Esophagus muscularis mucosa (tissue), 4 donors: ENCODE results near the gene TKTL1.

ENCODE experiments used
- CTCF ChIP-seq, 3 experiments: fragments of 200-600 bp in 2 of 3; fragments of 450-650 bp in 1 of 3; sonication (generic) in 2 of 3; IDR thresholded peaks; one replicate each; pipeline ENCODE4 v1.5.1; 2017 to 2019; ENCODE audit warnings: antibody characterized with exemption in 3 of 3, mild to moderate bottlenecking in 2 of 3, moderate library complexity in 1 of 3
- EP300 ChIP-seq: sonication (generic); formaldehyde crosslinking; IDR thresholded peaks from one replicate; pipeline ENCODE4 v1.6.1; 2017; ENCODE audit warnings: antibody characterized with exemption
- POLR2A ChIP-seq: fragments of 450-650 bp; IDR thresholded peaks from one replicate; pipeline ENCODE4 v1.6.1; 2017; ENCODE audit warnings: antibody characterized with exemption, moderate library complexity, mild to moderate bottlenecking, low read depth
- POLR2AphosphoS5 ChIP-seq, 2 donors: sonication (generic); formaldehyde crosslinking; IDR thresholded peaks; one replicate each; pipeline ENCODE4 v1.6.1; 2017; ENCODE audit warnings: antibody characterized with exemption in 2 of 2

- TF ChIP-seq CTCF (IDR thresholded peaks at IDR 0.05) = no peak
- no peak for TF ChIP-seq POLR2A
- no peak for TF ChIP-seq EP300
- TF ChIP-seq POLR2AphosphoS5 (IDR thresholded peaks at IDR 0.05) = no peak
These were observed 38.3 kb downstream of the TKTL1 start for GRCh38 chrX:154333837-154334271.
